Forelimb muscle (tissue), 1 donor: Measurements from ENCODE around the gene COPRS. TPM values are rescaled to one million over a fixed set of nuclear protein-coding genes. Genes with fewer than 3 reads are reported as not detected.

Experiments
- DNase-seq: peaks from one replicate; pipeline ENCODE4 v3.0.0-alpha.2; 2013; ENCODE audit warnings: low read depth
- polyA plus RNA-seq: library from polyadenylated mRNA; unstranded; fragments of 120-200 nt; gene quantifications from one replicate; pipeline ENCODE4 v1.2.1, GENCODE V29; 2013; ENCODE audit not compliant: insufficient read length

Gene COPRS
- polyA plus RNA-seq, 1 donor, result 31.4 TPM

DNA sequence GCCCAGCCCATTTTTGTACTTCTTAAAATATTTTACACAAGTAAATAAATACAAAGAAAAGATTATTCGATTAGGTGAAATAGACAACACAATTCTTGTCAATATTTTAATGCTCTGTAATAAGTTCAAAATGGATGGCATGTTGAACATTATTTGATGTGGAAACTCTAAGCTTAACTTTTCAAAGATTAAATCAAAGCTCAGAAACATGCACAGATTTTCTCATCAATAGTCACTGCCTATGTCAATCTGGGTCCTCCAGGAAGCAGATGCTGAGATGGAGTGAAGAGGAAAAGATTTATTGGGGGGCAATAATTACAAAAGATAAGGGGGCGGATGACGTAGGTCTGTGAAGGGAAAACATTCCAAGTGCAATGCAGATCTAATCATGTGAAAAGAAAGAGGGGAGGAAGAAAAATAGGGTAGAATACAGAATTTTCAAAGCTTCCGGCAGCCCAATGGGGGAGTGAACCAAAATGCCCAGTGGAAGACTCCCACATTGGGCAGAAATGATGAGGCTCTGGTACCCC is 50.5 kb downstream of the COPRS start:
- no peak for DNase-seq

DNA sequence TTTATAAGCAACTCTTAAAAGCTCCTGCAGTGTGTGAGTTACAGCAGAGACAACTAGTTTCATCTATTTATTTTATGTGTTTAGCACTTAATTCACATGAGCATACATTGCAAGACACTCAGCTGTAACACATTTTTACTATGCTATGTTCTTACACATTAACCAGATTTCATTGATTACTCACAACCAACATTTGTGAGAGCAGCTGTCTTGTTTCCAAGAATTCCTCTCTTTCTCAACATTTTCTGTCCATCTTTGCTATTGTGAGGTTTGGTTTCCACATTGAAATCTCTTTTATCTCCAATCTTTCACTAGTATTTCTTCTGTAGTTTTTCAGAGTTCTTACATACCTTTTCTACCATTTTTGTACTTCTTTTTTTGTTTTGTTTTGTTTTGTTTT is 51.2 kb downstream of the COPRS start:
- DNase-seq, result no peak

DNA sequence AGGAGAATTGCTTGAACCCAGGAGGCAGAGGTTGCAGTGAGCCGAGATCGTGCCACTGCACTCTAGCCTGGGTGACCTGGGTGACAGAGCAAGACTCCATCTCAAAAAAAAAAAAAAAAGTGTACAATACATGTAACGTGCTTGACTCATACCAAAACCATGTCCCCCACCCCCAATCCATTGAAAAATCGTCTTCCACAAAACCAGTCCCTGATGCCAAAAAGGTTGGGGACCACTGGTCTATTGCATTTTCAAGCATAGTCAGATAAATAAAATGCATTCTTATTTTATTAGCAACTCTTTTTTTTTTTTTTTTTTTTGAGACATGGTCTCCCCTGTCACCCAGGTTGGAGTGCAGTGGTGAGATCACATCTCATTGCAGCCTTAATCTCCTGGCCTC is 52.1 kb downstream of the COPRS start:
- DNase-seq, result no peak

DNA sequence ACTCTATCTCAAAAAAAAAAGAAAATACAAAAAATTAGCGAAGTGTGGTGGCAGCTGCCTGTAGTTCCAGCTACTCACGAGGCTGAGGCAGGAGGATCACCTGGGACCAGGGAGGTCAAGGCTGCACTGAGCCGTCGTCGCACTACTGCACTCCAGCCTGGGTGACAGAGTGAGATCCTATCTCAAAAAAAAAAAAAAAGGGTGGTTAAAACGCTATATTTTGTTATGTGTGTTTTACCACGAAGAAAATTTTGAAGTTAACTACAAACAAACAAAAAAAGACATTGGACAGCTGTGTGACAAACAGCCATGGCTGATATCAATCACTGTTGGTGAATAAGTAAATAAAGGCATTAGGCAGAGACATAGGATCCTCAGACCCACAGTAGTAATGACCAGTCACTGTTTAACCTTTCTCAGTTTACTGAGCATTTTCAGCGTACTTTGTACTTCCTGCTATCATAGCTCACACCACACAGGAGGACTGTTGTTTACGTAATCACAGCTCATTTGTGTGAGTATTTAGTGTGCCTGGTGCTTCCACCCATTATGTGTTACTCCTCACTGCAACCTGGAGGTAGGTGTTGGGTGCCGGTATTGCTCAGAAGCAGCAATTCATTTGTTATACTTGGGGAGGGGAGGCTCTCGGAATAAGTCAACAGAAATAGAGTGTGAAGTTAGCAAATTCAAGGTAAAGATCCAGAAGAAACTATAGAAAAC is 55.4 kb downstream of the COPRS start:
- no peak for DNase-seq

DNA sequence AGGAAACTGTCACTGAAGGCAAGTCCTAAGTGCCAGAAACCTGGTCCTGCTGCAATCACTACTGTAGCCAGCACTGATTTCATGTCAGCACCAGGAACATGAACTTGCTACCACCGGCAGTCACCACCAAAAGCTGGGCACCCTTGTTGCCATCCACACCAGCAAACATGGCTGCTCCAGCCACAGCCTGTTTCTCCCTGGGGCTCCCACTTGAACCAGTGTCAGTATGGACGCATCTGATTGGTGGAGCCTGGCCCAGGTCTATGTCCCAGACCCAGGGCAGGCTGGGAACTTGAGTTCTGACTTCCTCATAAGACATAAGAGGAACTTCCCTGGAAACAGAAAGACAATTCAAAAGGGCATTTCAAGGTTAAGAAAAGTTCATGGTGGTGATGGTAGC is 56.5 kb downstream of the COPRS start:
- DNase-seq, result no peak

Other genes with a start within 250 kb of the COPRS start
- gene UTP6, start 42.5 kb upstream of the COPRS start, polyA plus RNA-seq, result 41.4 TPM
- gene SUZ12, start 77.8 kb upstream of the COPRS start, polyA plus RNA-seq, result 19.6 TPM
- 12.7 TPM for gene LRRC37B, start 148.1 kb upstream of the COPRS start, polyA plus RNA-seq